ENCODE data around the gene CORO2B. TPM values are rescaled to one million over a fixed set of nuclear protein-coding genes. Genes with fewer than 3 reads are reported as not detected.
A peak's percentile ranks its signal among the peaks of the same experiment; 100 is the strongest.

The CORO2B gene
- total and polyA plus RNA-seq, 2 of the 4 experiments (the other 2 are of a cell fraction) = 9.3 to 39.3 TPM

DNA sequence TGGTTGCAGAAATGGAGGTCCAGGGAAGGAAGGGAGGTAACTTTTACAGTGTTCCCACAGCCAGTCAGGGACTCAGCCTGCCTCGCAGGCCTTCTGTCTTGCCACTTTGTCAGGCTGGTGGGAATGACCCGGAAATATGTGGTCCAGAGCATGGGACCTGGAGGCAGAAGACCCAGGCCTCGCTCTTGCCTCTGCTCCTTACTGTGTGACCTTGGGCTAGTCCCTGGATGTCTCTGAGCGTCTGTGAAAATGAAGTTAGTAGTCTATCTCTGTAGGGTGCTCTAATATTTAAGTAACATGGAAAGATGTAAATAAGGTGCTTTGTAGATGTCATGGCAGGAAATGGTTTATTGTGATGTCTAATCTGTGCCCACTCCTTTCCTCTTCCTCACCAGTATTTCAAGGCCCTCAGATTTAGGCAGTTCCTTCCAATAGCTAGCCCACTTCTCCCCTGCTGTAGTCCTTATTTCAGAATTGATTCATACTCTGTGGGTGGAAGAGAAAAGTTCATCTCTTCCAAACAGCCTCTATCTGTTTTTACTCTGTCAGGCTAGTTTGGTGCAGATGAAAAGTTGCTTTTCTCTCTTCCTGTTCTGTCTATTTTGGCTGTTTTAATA, 9.1 kb downstream of the CORO2B start (continued):
- TF ChIP-seq RCOR1 (IDR thresholded peaks at IDR 0.05; ENCODE audit: insufficient replicate concordance, low read length) = no peak
- TF ChIP-seq, protein P1, sequence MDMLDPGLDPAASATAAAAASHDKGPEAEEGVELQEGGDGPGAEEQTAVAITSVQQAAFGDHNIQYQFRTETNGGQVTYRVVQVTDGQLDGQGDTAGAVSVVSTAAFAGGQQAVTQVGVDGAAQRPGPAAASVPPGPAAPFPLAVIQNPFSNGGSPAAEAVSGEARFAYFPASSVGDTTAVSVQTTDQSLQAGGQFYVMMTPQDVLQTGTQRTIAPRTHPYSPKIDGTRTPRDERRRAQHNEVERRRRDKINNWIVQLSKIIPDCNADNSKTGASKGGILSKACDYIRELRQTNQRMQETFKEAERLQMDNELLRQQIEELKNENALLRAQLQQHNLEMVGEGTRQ (IDR thresholded peaks at IDR 0.05; ENCODE audit: low read depth, low read length) = no peak
- no peak for TF ChIP-seq CEBPB (IDR thresholded peaks at IDR 0.05; ENCODE audit: low read depth, low read length)

DNA sequence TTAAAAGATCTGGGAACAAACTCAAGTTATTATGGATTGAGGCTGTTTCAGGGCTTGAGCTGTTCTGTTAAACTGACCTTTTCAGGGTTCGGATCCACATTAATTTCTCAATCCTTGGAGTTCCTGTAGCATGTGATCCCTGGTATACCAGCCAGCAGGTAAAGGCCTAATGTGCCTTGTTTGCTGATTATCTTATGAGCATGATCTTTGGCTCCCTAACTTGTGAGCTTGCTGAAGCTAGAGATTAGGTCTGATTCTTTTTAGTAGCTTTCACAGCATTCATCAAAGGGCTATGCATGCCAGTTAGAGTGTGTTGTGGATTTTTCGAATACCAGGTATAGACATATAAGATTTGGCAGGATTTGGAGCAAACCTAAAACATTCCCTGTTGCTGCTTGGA, 10.3 kb downstream of the CORO2B start:
- dilution Hi-C loops (cut with HindIII; ENCODE audit: low sequenced_read_pairs, unreplicated experiment) = no loop called here
- BruUV-seq (replicated peaks) = no TSS peak
- no peak for ATAC-seq (ENCODE audit: low read depth)

More for the DNA sequence above, 10.3 kb downstream of the CORO2B start:
- peaks cover 35% of the 10 kb centered on the region for H3K4me1 ChIP-seq (ENCODE audit: control insufficient read depth, insufficient read depth, low read length)
- H2BK15ac ChIP-seq (ENCODE audit: low read depth, low read length) = 0 out of 3 replicates have a peak overlapping the region, but pooled peaks have one; percentile 8
- 0 out of 2 replicates have a peak overlapping the region, but pooled peaks have one; percentile 8 for H2BK20ac ChIP-seq (ENCODE audit: low read depth, low read length)
- no peak overlapping the region for H2AK9ac ChIP-seq (replicated peaks; ENCODE audit: low read depth, low read length, poor library complexity)
- no peak overlapping the region for H2AFZ ChIP-seq (replicated peaks; ENCODE audit: low read length, poor library complexity)
- peak overlapping the region; percentile 50; the same call in 1 of the 2 replicates for H2BK120ac ChIP-seq (ENCODE audit: low read depth, low read length)
- H3K27me3 ChIP-seq (ENCODE audit: control insufficient read depth, insufficient read depth, low read length) = no peaks in the 10 kb centered on the region
- H3K56ac ChIP-seq (ENCODE audit: extremely low read depth, insufficient read depth, low read length) = no peak overlapping the region
- no peaks in the 10 kb centered on the region for H4K20me1 ChIP-seq (ENCODE audit: insufficient read depth, low read length)
- no peak overlapping the region for H3K9ac ChIP-seq (ENCODE audit: low read depth, low read length)
- H3K23ac ChIP-seq (ENCODE audit: low read depth, low read length) = peak overlapping the region; percentile 47; the same call in 1 of the 2 replicates
- no peak overlapping the region for H3K27ac ChIP-seq (ENCODE audit: insufficient read depth, low read length)
- peak overlapping the region in 1 of 2 experiments; percentile 13; a peak in 1 of 4 replicates for H4K8ac ChIP-seq (ENCODE audit: low read depth in 2 of 2, low read length in 2 of 2)
- ChIA-PET POLR2A (ENCODE audit: unreplicated experiment) (no interaction called here), CTCF (no interaction called here)
- H3K4me2 ChIP-seq (ENCODE audit: low read depth, low read length) = no peak overlapping the region
- H3K4me3 ChIP-seq (ENCODE audit: insufficient read depth, low read depth, low read length) = no peak overlapping the region
- in situ Hi-C loops (cut with MboI; ENCODE audit: low sequenced_read_pairs) = no loop called here
- H3K4ac ChIP-seq (ENCODE audit: low read depth, low read length) = peak overlapping the region; percentile 52; the same call in 1 of the 2 replicates
- peak overlapping the region; percentile 47 for H3K14ac ChIP-seq (replicated peaks; ENCODE audit: low read depth, low read length)
- intact Hi-C loops (cut with micrococcal nuclease) = no loop called here
- no peak for TF ChIP-seq FOS (IDR thresholded peaks at IDR 0.05; ENCODE audit: low read depth, low read length)
- TF ChIP-seq CEBPB (IDR thresholded peaks at IDR 0.05; ENCODE audit: low read depth, low read length) = no peak
- TF ChIP-seq MAZ (IDR thresholded peaks at IDR 0.05; ENCODE audit: borderline replicate concordance, low read depth, low read length) = no peak
- TF ChIP-seq, protein P2, sequence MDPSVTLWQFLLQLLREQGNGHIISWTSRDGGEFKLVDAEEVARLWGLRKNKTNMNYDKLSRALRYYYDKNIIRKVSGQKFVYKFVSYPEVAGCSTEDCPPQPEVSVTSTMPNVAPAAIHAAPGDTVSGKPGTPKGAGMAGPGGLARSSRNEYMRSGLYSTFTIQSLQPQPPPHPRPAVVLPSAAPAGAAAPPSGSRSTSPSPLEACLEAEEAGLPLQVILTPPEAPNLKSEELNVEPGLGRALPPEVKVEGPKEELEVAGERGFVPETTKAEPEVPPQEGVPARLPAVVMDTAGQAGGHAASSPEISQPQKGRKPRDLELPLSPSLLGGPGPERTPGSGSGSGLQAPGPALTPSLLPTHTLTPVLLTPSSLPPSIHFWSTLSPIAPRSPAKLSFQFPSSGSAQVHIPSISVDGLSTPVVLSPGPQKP (IDR thresholded peaks at IDR 0.05; ENCODE audit: borderline replicate concordance, low read depth, low read length) = no peak
- TF ChIP-seq, protein P1 (IDR thresholded peaks at IDR 0.05; ENCODE audit: low read depth, low read length) = no peak
- peak overlapping the region; percentile 57 for H2AK5ac ChIP-seq (ENCODE audit: low read depth, low read length)
- no CpG with 5 or more reads among the region's 2 CpGs for WGBS, 2 experiments (ENCODE audit: extremely low coverage in 2 of 2, insufficient read length in 1 of 2)
- no peak for DNase-seq
- H3K9me3 ChIP-seq (ENCODE audit: control insufficient read depth, insufficient read depth, low read length) = no peaks in the 10 kb centered on the region
- no peaks in the 10 kb centered on the region for H3K36me3 ChIP-seq (ENCODE audit: control insufficient read depth, insufficient read depth, low read length)
- no peak overlapping the region for H4K5ac ChIP-seq (ENCODE audit: low read depth, low read length)
- H2BK5ac ChIP-seq (ENCODE audit: low read depth, low read length, poor library complexity, severe bottlenecking) = no peak overlapping the region
- peak overlapping the region; percentile 10; the same call in 1 of the 2 replicates for H3K18ac ChIP-seq (ENCODE audit: low read depth, low read length)
- peaks cover 31% of the 10 kb centered on the region for H3K9me1 ChIP-seq (ENCODE audit: insufficient read depth, low read length)
- H3K79me1 ChIP-seq (ENCODE audit: low read depth in 1 of 2, low read length in 2 of 2) = peaks cover 32 to 95% of the 10 kb centered on the region in 2 experiments
- peak overlapping the region; percentile 18; the same call in 1 of the 2 replicates for H4K91ac ChIP-seq (ENCODE audit: insufficient read depth, low read depth, low read length)
